ENCODE results near the gene RFX8.
"Not testable (repeated sequence)": the region's sequence is repeated elsewhere in the genome, so short reads cannot be mapped to it uniquely, and the experiment has no call there.

RFX8 gene

GRCh38 chr2:101485856-101486255, 10.9 kb upstream of the RFX8 start:
- DNase-seq: no peak

GRCh38 chr2:101480764-101481163, 5.9 kb upstream of the RFX8 start:
- no peak for DNase-seq

- no peak for DNase-seq
Measured at GRCh38 chr2:101479810-101480209, 4.9 kb upstream of the RFX8 start.

- no peak for DNase-seq
Measured at GRCh38 chr2:101479328-101479727, 4.4 kb upstream of the RFX8 start.

GRCh38 chr2:101478181-101479001, 3.5 kb upstream of the RFX8 start:
- no peak for DNase-seq

GRCh38 chr2:101477556-101477955, 2.6 kb upstream of the RFX8 start:
- no peak for DNase-seq

- DNase-seq: no peak
Measured at GRCh38 chr2:101476605-101477208, 1.8 kb upstream of the RFX8 start.

- DNase-seq: peak; percentile 86
Measured at GRCh38 chr2:101473911-101474701, 806 bp downstream of the RFX8 start.

- DNase-seq: no peak
Measured at GRCh38 chr2:101473591-101473910, 1.4 kb downstream of the RFX8 start.

- DNase-seq: no peak
Measured at GRCh38 chr2:101469863-101470262, 5.0 kb downstream of the RFX8 start.

GRCh38 chr2:101467306-101467705, 7.6 kb downstream of the RFX8 start:
- no peak for DNase-seq

GRCh38 chr2:101466426-101466825, 8.5 kb downstream of the RFX8 start:
- no peak for DNase-seq

- DNase-seq: no peak
Measured at GRCh38 chr2:101464841-101465240, 10.1 kb downstream of the RFX8 start.

GRCh38 chr2:101463911-101464641, 10.8 kb downstream of the RFX8 start:
- DNase-seq: no peak

GRCh38 chr2:101463421-101463820, 11.5 kb downstream of the RFX8 start:
- no peak for DNase-seq

- no peak for DNase-seq
Measured at GRCh38 chr2:101461381-101461780, 13.5 kb downstream of the RFX8 start.

- DNase-seq: not testable (repeated sequence)
Measured at GRCh38 chr2:101454408-101454807, 20.5 kb downstream of the RFX8 start.

GRCh38 chr2:101450965-101451364, 23.9 kb downstream of the RFX8 start:
- DNase-seq: no peak

- no peak for DNase-seq
Measured at GRCh38 chr2:101446869-101447268, 28.0 kb downstream of the RFX8 start.

GRCh38 chr2:101442667-101443061, 32.2 kb downstream of the RFX8 start:
- no peak for DNase-seq

- no peak for DNase-seq
Measured at GRCh38 chr2:101442042-101442666, 32.8 kb downstream of the RFX8 start.

- no peak for DNase-seq
Measured at GRCh38 chr2:101440127-101440738, 34.7 kb downstream of the RFX8 start.
